ENCODE measurements around the gene SLC22A16. TPM values are rescaled to one million over a fixed set of nuclear protein-coding genes. Genes with fewer than 3 reads are reported as not detected.

SLC22A16 gene
- total RNA-seq, 1 donor from 2014 or later: not detected

DNA sequence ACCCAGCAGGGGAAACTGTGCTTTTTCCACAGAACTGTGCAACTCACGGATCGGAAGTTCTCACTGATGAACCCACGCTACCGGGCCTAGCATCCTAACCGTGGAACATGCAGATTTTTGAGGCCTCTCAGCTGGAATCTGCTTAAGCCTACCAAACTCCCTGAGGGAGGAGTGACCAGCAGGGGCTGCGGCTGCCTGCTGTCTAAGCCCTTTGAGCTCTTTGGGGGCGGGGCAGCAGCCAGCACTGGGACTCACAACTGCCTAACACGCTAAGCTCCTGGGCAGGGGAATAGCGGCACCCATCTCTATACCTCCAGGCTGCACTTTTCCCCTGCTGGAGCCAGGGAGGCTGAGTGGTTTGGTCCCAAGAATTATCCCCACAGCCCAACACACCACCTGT is 97.9 kb downstream of the SLC22A16 start:
- H3K4me3 Mint-ChIP-seq: no peak overlapping the region
- H3K36me3 Mint-ChIP-seq: peaks cover 7% of the 10 kb centered on the region
- H3K4me1 Mint-ChIP-seq: peaks cover 8% of the 10 kb centered on the region
- no peak for DNase-seq (ENCODE audit: low spot score in 2 of 2, unreplicated experiment in 2 of 2)
- no peaks in the 10 kb centered on the region for H3K27me3 Mint-ChIP-seq (ENCODE audit: low read depth)
- H3K27ac Mint-ChIP-seq: no peak overlapping the region
- no peak for TF ChIP-seq CTCF (IDR thresholded peaks at IDR 0.05; ENCODE audit: unreplicated experiment)
- peaks cover 28% of the 10 kb centered on the region for H3K9me3 Mint-ChIP-seq

Other genes with a start within 250 kb of the SLC22A16 start
- gene METTL24, start 118.3 kb downstream of the SLC22A16 start, total RNA-seq: 25.5 to 28.1 TPM (median 25.7 TPM) in 3 replicates
- not detected in 3 replicates for gene DDO, start 61.0 kb downstream of the SLC22A16 start, total RNA-seq